Loucy (cell line): ENCODE measurements around the gene EXOC5.

Experiments used
- CTCF ChIP-seq: fragments of 200-600 bp; sonication (generic); conservative IDR thresholded peaks from 2 replicates; pipeline ENCODE4 v1.5.1; 2014; ENCODE audit warnings: mild to moderate bottlenecking, antibody characterized with exemption, low read length
- EZH2phosphoT487 ChIP-seq: fragments of 200-600 bp; IDR thresholded peaks from 2 replicates; pipeline ENCODE4 v1.6.1; 2018; ENCODE audit warnings: antibody characterized with exemption, mild to moderate bottlenecking, moderate library complexity, borderline replicate concordance

GRCh38 chr14:57290751-57291150 is 22.0 kb upstream of the EXOC5 start:
- TF ChIP-seq CTCF (no peak), EZH2phosphoT487 (no peak)
